Activated T-cell treated with anti-CD3 and anti-CD28 coated beads, Interleukin-2, amount 50 U/mL, for 72 hours (primary cell): ENCODE measurements around the gene BCAR3. TPM values are rescaled to one million over a fixed set of nuclear protein-coding genes. Genes with fewer than 3 reads are reported as not detected.
"Not testable (repeated sequence)": the region's sequence is repeated elsewhere in the genome, so short reads cannot be mapped to it uniquely, and the experiment has no call there.

Experiments
- ATAC-seq, 2 donors: fragments of 150-1000 bp; cut with Tn5 transposase; replicated peaks in 1 of 2; 2 replicates each; pipeline ENCODE4 v1.10.0; 2021; ENCODE audit warnings: moderate library complexity in 2 of 2, mild to moderate bottlenecking in 1 of 2
- DNase-seq, 2 donors: peaks; one replicate each; pipeline ENCODE4 v3.0.0; 2021 to 2022; ENCODE audit warnings: mixed read lengths in 1 of 2
- H3K27ac Mint-ChIP-seq: one replicate; pipeline ENCODE4 v1.8.0; 2022; ENCODE audit warnings: mild to moderate bottlenecking, moderate library complexity, mixed read lengths
- H3K27me3 Mint-ChIP-seq: one replicate; pipeline ENCODE4 v1.8.0; 2022; ENCODE audit warnings: low read depth, mixed read lengths
- H3K36me3 Mint-ChIP-seq, 2 donors: one replicate each; pipeline ENCODE4 v1.8.0; 2022; ENCODE audit warnings: mixed read lengths in 2 of 2, mild to moderate bottlenecking in 1 of 2; ENCODE audit not compliant: insufficient read depth in 2 of 2
- H3K4me1 Mint-ChIP-seq: one replicate; pipeline ENCODE4 v1.8.0; 2022; ENCODE audit warnings: low read depth, mixed read lengths
- H3K4me3 Mint-ChIP-seq, 2 donors: one replicate each; pipeline ENCODE4 v1.8.0; 2022; ENCODE audit warnings: mild to moderate bottlenecking in 2 of 2, mixed read lengths in 2 of 2, moderate library complexity in 2 of 2
- H3K9me3 Mint-ChIP-seq, 2 donors: one replicate each; pipeline ENCODE4 v1.8.0; 2022; ENCODE audit warnings: mixed read lengths in 2 of 2
- total RNA-seq, 2 donors: library from RNA; stranded (reverse); gene quantifications; one replicate each; pipeline ENCODE4 v1.2.3, GENCODE V29; 2022

BCAR3 gene
- total RNA-seq, 2 donors from 2014 or later, result 3.1 to 3.2 TPM

DNA sequence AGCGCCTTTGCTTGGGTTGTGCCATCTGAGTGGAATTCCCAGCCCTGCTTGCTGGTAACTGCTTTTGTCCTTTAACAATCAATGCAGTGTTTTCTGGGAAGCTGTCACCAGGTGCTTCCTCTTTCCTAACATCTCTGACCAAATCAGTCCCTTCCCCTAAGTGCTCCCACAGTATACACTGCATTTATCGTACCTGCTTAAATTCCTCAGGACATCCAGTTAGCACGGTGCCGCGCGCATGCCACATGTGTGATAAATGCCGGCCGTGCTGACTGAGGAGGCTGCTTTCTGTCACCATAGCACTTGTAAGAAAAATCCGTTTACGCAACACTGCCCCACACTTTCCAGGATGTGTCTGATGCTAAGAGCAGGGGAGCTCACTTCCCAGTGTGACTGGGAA lies 115.4 kb downstream of the BCAR3 start:
- DNase-seq (no peak), ATAC-seq (no peak)
- H3K27ac Mint-ChIP-seq, result no peak overlapping the region
- peaks cover 4% of the 10 kb centered on the region for H3K4me1 Mint-ChIP-seq
- H3K36me3 Mint-ChIP-seq, result no peaks in the 10 kb centered on the region
- no peaks in the 10 kb centered on the region for H3K27me3 Mint-ChIP-seq
- H3K4me3 Mint-ChIP-seq, result no peak overlapping the region
- H3K9me3 Mint-ChIP-seq, result no peaks in the 10 kb centered on the region

GRCh38 chr1:93565496-93566206 lies 116.0 kb downstream of the BCAR3 start:
- H3K36me3 Mint-ChIP-seq, result no peaks in the 10 kb centered on the region
- no peak for ATAC-seq

DNA sequence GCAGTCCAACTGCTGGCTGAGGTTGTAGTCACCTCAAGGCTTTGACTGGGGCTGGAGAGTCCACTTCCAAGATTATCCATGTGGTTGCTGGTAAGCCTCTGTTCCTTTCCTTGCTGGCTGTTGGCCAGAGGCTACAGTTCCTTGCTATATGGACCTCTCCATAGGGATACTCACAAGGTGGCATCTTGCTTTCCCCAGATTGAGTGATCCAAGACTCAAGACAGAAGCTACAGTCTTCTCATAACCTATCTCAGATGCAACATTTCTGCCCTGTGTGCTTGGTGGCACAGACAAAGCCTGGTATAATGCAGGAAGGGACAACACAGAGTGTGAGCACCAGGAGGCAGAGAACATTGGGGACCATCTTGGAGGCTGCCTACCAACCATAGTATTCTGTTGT lies 121.9 kb downstream of the BCAR3 start:
- Mint-ChIP-seq H3K36me3 (no peaks in the 10 kb centered on the region), H3K4me3 (no peak overlapping the region), H3K4me1 (peaks cover 7% of the 10 kb centered on the region), H3K9me3 (no peaks in the 10 kb centered on the region), H3K27me3 (no peaks in the 10 kb centered on the region), H3K27ac (no peak overlapping the region)
- no peak for ATAC-seq
- DNase-seq, result no peak

More at GRCh38 chr1:93565496-93566206, 116.0 kb downstream of the BCAR3 start:
- H3K4me1 Mint-ChIP-seq, result peaks cover 4% of the 10 kb centered on the region
- no peaks in the 10 kb centered on the region for H3K9me3 Mint-ChIP-seq
- no peaks in the 10 kb centered on the region for H3K27me3 Mint-ChIP-seq
- no peak overlapping the region for H3K27ac Mint-ChIP-seq
- H3K4me3 Mint-ChIP-seq, result no peak overlapping the region
- DNase-seq, result no peak

DNA sequence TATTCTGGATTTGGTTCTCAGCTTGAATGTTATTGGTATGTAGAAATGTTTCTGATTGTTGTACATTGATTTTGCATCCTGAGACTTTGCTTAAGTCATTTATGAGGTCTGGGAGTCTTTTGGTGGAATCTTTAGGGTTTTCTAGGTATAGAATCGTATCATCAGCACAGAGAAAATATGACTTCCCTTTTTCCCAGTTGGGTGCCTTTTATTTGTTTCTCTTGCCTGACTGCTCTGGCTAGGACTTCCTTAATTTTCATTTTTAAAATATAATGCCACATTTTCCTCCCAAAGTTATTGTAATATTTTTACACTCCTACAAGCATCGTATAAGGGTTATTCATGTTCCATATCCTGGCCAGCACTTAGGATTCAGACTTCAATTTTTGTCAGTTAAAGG lies 122.6 kb downstream of the BCAR3 start:
- H3K36me3 Mint-ChIP-seq, result no peaks in the 10 kb centered on the region
- no peak overlapping the region for H3K27ac Mint-ChIP-seq
- no peak overlapping the region for H3K4me3 Mint-ChIP-seq
- no peaks in the 10 kb centered on the region for H3K27me3 Mint-ChIP-seq
- DNase-seq, result no peak
- ATAC-seq, result no peak
- H3K9me3 Mint-ChIP-seq, result no peaks in the 10 kb centered on the region
- H3K4me1 Mint-ChIP-seq, result peaks cover 11% of the 10 kb centered on the region

GRCh38 chr1:93556291-93556690 lies 125.3 kb downstream of the BCAR3 start:
- Mint-ChIP-seq H3K27me3 (peaks cover 5% of the 10 kb centered on the region), H3K27ac (no peak overlapping the region), H3K9me3 (no peaks in the 10 kb centered on the region), H3K36me3 (no peaks in the 10 kb centered on the region), H3K4me1 (peaks cover 11% of the 10 kb centered on the region), H3K4me3 (no peak overlapping the region)
- ATAC-seq (no peak), DNase-seq (no peak)

DNA sequence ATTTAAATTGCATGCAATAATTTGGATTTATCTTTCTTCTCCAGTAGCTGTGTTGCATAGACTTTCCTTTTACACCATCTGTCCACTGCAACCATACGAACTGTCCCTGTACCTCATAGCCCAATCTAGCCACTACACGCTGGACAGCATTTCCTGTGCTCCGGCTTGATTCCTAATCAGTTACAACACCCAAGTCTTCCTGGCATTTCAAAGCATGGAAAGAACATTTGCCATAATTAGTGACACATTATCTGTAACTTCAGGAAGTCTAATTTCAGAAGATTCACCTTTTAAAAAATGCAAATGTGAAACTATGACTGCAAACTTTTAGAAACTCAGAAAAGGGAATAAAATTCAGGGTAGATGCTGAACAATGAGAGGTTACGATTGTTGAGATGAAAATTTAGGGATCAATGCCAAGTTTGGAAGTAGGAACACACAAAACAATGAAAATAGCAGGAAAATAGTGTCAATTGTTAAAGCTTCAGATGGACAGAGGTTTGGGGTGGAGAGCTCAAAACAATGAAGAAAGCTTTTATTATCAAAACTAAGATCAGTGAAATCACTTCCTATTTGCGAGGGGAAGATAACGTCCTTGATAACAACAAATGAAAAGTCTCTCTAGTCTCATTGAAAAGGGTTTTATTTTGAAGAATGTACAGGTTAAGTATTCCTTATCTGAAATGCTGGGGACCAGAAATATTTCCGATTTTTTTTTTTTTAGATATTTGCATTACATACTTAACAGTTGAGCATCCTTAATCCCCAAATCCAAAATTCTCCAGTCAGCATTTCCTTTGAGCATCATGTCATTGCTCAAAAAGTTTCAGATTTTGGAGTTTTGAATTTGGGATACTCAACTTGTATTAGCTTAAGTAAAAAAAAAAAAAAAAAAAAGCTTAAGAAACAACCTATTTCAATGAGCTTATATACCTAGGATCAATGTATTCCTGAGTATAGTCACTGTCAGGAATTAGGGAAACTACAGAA lies 126.5 kb downstream of the BCAR3 start:
- no peak overlapping the region for H3K4me3 Mint-ChIP-seq
- ATAC-seq (no peak), DNase-seq (no peak)
- H3K27me3 Mint-ChIP-seq, result peaks cover 5% of the 10 kb centered on the region
- H3K9me3 Mint-ChIP-seq, result no peaks in the 10 kb centered on the region
- peaks cover 11% of the 10 kb centered on the region for H3K4me1 Mint-ChIP-seq
- no peak overlapping the region for H3K27ac Mint-ChIP-seq
- no peaks in the 10 kb centered on the region for H3K36me3 Mint-ChIP-seq

DNA sequence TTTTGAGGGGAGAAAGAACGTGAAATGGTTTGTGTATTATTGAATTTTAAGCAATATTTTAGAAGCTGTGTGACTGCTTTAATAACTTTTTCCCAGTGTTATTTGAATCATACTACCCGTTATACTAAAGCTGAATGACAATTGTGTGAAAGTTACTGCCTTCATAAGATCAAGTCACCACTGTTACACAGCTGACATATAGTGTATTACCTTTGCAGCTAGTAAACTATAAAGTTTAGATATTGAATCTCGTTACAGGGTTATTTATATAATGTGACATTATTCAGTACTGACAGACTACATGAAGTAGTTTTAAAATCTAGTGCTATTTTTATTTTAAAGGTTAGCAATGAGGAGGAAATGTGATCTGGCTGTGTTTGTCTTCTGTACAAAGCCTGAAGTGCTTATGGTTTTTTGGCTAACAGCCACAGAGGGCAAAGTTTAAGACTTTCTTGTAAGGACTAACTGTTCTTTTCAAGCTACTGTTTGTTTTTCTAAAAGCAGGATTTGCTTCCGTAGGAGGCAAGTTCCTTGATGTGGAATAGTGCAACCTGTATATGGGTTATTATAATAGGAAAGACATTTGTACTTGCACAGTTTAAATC lies 127.6 kb downstream of the BCAR3 start:
- peaks cover 11% of the 10 kb centered on the region for H3K4me1 Mint-ChIP-seq
- H3K27me3 Mint-ChIP-seq, DNase-seq, H3K36me3 Mint-ChIP-seq, H3K4me3 Mint-ChIP-seq, ATAC-seq, H3K9me3 Mint-ChIP-seq, H3K27ac Mint-ChIP-seq: not testable (repeated sequence)

- Mint-ChIP-seq H3K4me1 (peaks cover 11% of the 10 kb centered on the region), H3K9me3 (no peaks in the 10 kb centered on the region), H3K27me3 (peaks cover 5% of the 10 kb centered on the region), H3K4me3 (no peak overlapping the region), H3K27ac (no peak overlapping the region), H3K36me3 (no peaks in the 10 kb centered on the region)
- ATAC-seq (no peak), DNase-seq (no peak)
Measured at GRCh38 chr1:93552741-93553455, 128.7 kb downstream of the BCAR3 start.

DNA sequence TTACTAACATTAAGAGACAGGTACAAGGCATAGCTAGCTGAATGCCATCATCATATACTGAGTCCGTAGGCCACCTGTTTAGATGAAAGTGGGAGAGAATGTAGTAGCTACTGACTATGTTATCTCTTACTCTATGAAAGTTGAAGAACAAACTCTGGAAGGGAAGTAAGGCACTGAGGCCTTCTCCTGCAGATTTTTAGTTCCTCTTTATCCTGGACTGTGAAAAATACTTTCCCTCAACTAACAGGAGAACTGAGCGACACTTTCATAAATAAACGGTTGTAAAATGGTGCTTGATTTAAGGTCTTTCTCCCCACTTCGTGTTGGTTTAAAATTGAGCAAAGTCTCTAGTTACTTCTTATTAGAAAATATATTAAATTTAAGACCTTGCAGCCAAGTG lies 131.8 kb downstream of the BCAR3 start:
- H3K9me3 Mint-ChIP-seq, result no peaks in the 10 kb centered on the region
- H3K4me3 Mint-ChIP-seq, result no peak overlapping the region
- no peak overlapping the region for H3K27ac Mint-ChIP-seq
- ATAC-seq (no peak), DNase-seq (no peak)
- no peaks in the 10 kb centered on the region for H3K36me3 Mint-ChIP-seq
- peaks cover 5% of the 10 kb centered on the region for H3K27me3 Mint-ChIP-seq
- H3K4me1 Mint-ChIP-seq, result peaks cover 5% of the 10 kb centered on the region

DNA sequence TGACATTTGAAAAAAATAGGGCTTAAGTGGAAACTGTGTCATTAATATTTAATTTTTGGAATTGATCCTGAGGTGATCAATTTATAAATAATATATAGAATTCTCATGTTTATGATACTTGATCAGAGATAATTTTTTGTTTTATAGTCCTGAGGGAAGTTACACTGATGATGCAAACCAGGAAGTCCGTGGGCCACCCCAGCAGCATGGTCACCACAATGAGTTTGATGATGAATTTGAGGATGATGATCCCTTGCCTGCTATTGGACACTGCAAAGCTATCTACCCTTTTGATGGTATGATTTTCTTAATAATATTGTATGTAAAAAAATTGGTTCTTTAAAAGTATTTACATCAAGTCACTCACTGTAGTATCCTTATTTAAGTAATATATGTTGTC lies 132.5 kb downstream of the BCAR3 start:
- Mint-ChIP-seq H3K9me3 (no peaks in the 10 kb centered on the region), H3K36me3 (no peaks in the 10 kb centered on the region), H3K4me1 (no peaks in the 10 kb centered on the region)

GRCh38 chr1:93546162-93546863 lies 135.3 kb downstream of the BCAR3 start:
- H3K4me1 Mint-ChIP-seq, result no peaks in the 10 kb centered on the region
- no peak for ATAC-seq

More for the DNA sequence above, 132.5 kb downstream of the BCAR3 start:
- H3K4me3 Mint-ChIP-seq, result no peak overlapping the region
- ATAC-seq (no peak), DNase-seq (no peak)
- H3K27me3 Mint-ChIP-seq, result peaks cover 5% of the 10 kb centered on the region
- no peak overlapping the region for H3K27ac Mint-ChIP-seq

DNA sequence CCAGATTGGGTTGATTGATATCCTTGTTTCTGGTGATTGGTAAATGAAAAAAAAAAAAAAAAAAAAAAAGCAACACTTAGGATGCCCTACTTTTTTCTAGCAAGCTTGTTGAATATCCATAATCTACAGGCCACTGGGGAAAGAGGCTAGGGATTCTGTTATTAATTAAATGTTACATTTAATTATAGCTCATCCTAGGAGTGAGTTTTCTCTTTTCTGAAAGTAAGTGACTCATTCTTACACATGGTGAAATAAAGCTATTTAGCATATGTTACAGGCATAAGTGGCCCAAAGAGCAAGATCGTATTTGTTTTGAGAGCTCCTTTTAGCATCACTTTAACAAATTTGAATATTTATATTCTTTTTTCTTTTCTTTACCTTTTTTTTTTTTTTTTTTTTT lies 139.2 kb downstream of the BCAR3 start:
- DNase-seq (no peak), ATAC-seq (no peak)
- H3K9me3 Mint-ChIP-seq, result no peaks in the 10 kb centered on the region
- no peak overlapping the region for H3K27ac Mint-ChIP-seq
- no peak overlapping the region for H3K4me3 Mint-ChIP-seq
- H3K4me1 Mint-ChIP-seq, result no peaks in the 10 kb centered on the region
- no peaks in the 10 kb centered on the region for H3K36me3 Mint-ChIP-seq
- no peaks in the 10 kb centered on the region for H3K27me3 Mint-ChIP-seq

More at GRCh38 chr1:93546162-93546863, 135.3 kb downstream of the BCAR3 start:
- Mint-ChIP-seq H3K36me3 (no peaks in the 10 kb centered on the region), H3K27ac (no peak overlapping the region), H3K9me3 (no peaks in the 10 kb centered on the region), H3K27me3 (no peaks in the 10 kb centered on the region), H3K4me3 (no peak overlapping the region)
- DNase-seq, result no peak
